IMR-90 (cell line): ENCODE data around the gene CHRNA5.

Experiments
- BHLHE40 ChIP-seq: fragments of 150-350 bp; IDR thresholded peaks from 2 replicates; pipeline ENCODE4 v1.6.1; 2016; ENCODE audit warnings: mild to moderate bottlenecking, low read depth, low read length
- CHD1 ChIP-seq: IDR thresholded peaks from 2 replicates; pipeline ENCODE4 v1.6.1; 2012; ENCODE audit warnings: low read depth, low read length, improper control_type of control experiment
- FOS ChIP-seq: fragments of 150-350 bp; IDR thresholded peaks from 2 replicates; pipeline ENCODE4 v1.6.1; 2016; ENCODE audit warnings: low read depth, low read length
- MXI1 ChIP-seq: IDR thresholded peaks from 2 replicates; pipeline ENCODE4 v1.6.1; 2012; ENCODE audit warnings: low read depth, mild to moderate bottlenecking, low read length, moderate library complexity, borderline replicate concordance
- NFE2L2 ChIP-seq: fragments of 150-350 bp; IDR thresholded peaks from 2 replicates; pipeline ENCODE4 v1.6.1; 2016; ENCODE audit warnings: low read depth, mild to moderate bottlenecking, low read length
- POLR2A ChIP-seq: IDR thresholded peaks from 2 replicates; pipeline ENCODE4 v1.6.1; 2012; ENCODE audit warnings: mild to moderate bottlenecking, low read depth, low read length
- RAD21 ChIP-seq: IDR thresholded peaks from 2 replicates; pipeline ENCODE4 v1.6.1; 2012; ENCODE audit warnings: low read length, improper control_type of control experiment
- RCOR1 ChIP-seq: IDR thresholded peaks from 2 replicates; pipeline ENCODE4 v1.6.1; 2012; ENCODE audit warnings: mild to moderate bottlenecking, low read length, improper control_type of control experiment; ENCODE audit not compliant: insufficient replicate concordance
- RFX5 ChIP-seq: IDR thresholded peaks from 2 replicates; pipeline ENCODE4 v1.8.0; 2012; ENCODE audit warnings: low read depth, mild to moderate bottlenecking, low read length, moderate library complexity
- SMC3 ChIP-seq: fragments of 150-350 bp; IDR thresholded peaks from 2 replicates; pipeline ENCODE4 v1.6.1; 2016; ENCODE audit warnings: low read depth, mild to moderate bottlenecking, antibody characterized with exemption, low read length, moderate library complexity
- TF ChIP-seq, protein P1 (sequence below): conservative IDR thresholded peaks from 2 replicates; pipeline ENCODE4 v1.5.1; 2012; ENCODE audit warnings: mild to moderate bottlenecking, low read depth, low read length, improper control_type of control experiment
- TF ChIP-seq, protein P2 (sequence below): fragments of 150-350 bp; IDR thresholded peaks from 2 replicates; pipeline ENCODE4 v1.6.1; 2016; ENCODE audit warnings: low read depth, mild to moderate bottlenecking, low read length, moderate library complexity, borderline replicate concordance

DNA sequence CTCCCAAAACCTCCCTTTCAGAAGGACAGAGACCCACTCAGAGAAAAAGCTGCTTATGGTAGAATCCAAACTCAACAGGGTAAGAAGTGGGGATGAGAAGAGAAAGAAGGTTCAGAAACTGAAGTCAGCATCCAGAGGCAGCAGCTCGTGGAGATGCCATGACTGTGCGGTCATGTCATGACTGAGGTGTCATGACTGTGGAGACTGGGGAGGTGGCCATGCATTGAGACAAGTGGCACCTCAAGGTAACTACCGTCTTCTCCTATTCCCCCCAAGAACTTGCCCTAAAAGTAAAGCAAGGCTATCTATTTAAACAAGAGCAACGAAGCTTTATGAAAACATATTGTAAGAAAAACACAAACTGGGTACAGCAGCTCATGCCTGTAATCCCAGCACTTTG, 40.4 kb downstream of the CHRNA5 start:
- TF ChIP-seq POLR2A = no peak
- TF ChIP-seq, protein P1, sequence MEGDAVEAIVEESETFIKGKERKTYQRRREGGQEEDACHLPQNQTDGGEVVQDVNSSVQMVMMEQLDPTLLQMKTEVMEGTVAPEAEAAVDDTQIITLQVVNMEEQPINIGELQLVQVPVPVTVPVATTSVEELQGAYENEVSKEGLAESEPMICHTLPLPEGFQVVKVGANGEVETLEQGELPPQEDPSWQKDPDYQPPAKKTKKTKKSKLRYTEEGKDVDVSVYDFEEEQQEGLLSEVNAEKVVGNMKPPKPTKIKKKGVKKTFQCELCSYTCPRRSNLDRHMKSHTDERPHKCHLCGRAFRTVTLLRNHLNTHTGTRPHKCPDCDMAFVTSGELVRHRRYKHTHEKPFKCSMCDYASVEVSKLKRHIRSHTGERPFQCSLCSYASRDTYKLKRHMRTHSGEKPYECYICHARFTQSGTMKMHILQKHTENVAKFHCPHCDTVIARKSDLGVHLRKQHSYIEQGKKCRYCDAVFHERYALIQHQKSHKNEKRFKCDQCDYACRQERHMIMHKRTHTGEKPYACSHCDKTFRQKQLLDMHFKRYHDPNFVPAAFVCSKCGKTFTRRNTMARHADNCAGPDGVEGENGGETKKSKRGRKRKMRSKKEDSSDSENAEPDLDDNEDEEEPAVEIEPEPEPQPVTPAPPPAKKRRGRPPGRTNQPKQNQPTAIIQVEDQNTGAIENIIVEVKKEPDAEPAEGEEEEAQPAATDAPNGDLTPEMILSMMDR = no peak
- no peak for TF ChIP-seq FOS
- TF ChIP-seq RFX5 = no peak
- TF ChIP-seq RAD21 = no peak
- TF ChIP-seq, protein P2, sequence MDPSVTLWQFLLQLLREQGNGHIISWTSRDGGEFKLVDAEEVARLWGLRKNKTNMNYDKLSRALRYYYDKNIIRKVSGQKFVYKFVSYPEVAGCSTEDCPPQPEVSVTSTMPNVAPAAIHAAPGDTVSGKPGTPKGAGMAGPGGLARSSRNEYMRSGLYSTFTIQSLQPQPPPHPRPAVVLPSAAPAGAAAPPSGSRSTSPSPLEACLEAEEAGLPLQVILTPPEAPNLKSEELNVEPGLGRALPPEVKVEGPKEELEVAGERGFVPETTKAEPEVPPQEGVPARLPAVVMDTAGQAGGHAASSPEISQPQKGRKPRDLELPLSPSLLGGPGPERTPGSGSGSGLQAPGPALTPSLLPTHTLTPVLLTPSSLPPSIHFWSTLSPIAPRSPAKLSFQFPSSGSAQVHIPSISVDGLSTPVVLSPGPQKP = no peak
- TF ChIP-seq MXI1 = no peak
- no peak for TF ChIP-seq BHLHE40
- TF ChIP-seq RCOR1 = no peak
- TF ChIP-seq NFE2L2 = no peak
- TF ChIP-seq SMC3 = no peak
- TF ChIP-seq CHD1 = no peak
